HT1080 (cell line): ENCODE data around the gene CREB3L1. TPM values are rescaled to one million over a fixed set of nuclear protein-coding genes. Genes with fewer than 3 reads are reported as not detected.
"Not testable (repeated sequence)": the region's sequence is repeated elsewhere in the genome, so short reads cannot be mapped to it uniquely, and the experiment has no call there.

Source experiments
- DNase-seq: peaks from one replicate; pipeline ENCODE4 v3.0.0-alpha.2; 2015; ENCODE audit warnings: low read depth
- total RNA-seq: library from RNA; depleted of rRNA; stranded (reverse); fragments of >200 nt; shearing (Covaris generic); gene quantifications from 2 replicates; pipeline ENCODE4 v1.2.3, GENCODE V29; 2014

Gene CREB3L1
- total RNA-seq, 1 experiment from 2014 or later, result 5.1 TPM

- DNase-seq, result peak; percentile 60
Observed at GRCh38 chr11:46295312-46296058, 18.0 kb downstream of the CREB3L1 start.

- no peak for DNase-seq
Observed at GRCh38 chr11:46296059-46296527, 18.6 kb downstream of the CREB3L1 start.

- DNase-seq, result peak; percentile 87
Observed at GRCh38 chr11:46296528-46297448, 19.3 kb downstream of the CREB3L1 start.

- peak; percentile 83 for DNase-seq
Observed at GRCh38 chr11:46298699-46299433, 21.4 kb downstream of the CREB3L1 start.

- DNase-seq, result peak; percentile 60
Observed at GRCh38 chr11:46299451-46299961, 22.0 kb downstream of the CREB3L1 start.

- DNase-seq, result no peak
Observed at GRCh38 chr11:46300270-46300669, 22.8 kb downstream of the CREB3L1 start.

- DNase-seq, result no peak
Observed at GRCh38 chr11:46302866-46303265, 25.4 kb downstream of the CREB3L1 start.

GRCh38 chr11:46304036-46304435, 26.6 kb downstream of the CREB3L1 start:
- not testable (repeated sequence) for DNase-seq

- DNase-seq, result no peak
Observed at GRCh38 chr11:46304605-46305179, 27.2 kb downstream of the CREB3L1 start.

GRCh38 chr11:46305295-46305694, 27.8 kb downstream of the CREB3L1 start:
- DNase-seq, result no peak

- DNase-seq, result peak; percentile 75
Observed at GRCh38 chr11:46306296-46306853, 28.9 kb downstream of the CREB3L1 start.

- no peak for DNase-seq
Observed at GRCh38 chr11:46307369-46307768, 29.9 kb downstream of the CREB3L1 start.

- no peak for DNase-seq
Observed at GRCh38 chr11:46307785-46308341, 30.4 kb downstream of the CREB3L1 start.

- peak; percentile 60 for DNase-seq
Observed at GRCh38 chr11:46308631-46309419, 31.4 kb downstream of the CREB3L1 start.

- DNase-seq, result peak; percentile 16
Observed at GRCh38 chr11:46309814-46310259, 32.4 kb downstream of the CREB3L1 start.

GRCh38 chr11:46315033-46315738, 37.7 kb downstream of the CREB3L1 start:
- DNase-seq, result peak; percentile 80

- no peak for DNase-seq
Observed at GRCh38 chr11:46315783-46316563, 38.5 kb downstream of the CREB3L1 start.

GRCh38 chr11:46319074-46319453, 41.6 kb downstream of the CREB3L1 start:
- DNase-seq, result no peak
